ENCODE results near the gene CAMTA1.

DNA sequence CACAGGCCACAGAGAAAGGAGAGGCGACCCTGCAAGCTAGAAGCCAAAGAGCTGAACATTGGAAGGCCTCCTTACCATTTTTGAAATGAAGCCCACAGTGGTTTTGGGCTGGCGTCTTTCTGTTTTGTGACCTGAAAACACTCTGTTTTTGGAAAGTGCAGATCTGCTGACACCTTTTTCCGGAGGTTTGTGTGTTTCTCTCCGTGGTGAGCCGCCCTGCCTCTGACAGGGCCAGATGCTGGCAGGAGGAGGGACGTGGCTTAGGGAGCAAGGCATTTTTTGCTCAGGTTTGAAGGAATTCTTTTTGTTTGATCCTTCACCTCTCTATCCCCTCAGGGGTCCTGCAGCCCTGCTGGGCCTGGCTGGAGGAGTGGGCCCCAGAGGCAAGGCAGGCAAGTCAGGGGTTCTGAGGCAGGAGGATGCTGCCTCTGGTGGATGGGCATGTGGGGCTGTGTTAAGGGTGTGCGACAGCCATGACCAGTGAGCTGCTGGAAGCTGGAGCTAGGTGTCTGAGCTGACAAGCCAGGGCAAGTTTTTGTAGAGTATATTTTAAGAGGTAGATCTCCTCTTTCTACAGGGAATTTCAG lies 133.8 kb downstream of the CAMTA1 start:
- no peak for TF ChIP-seq POLR2A (IDR thresholded peaks at IDR 0.05; ENCODE audit: low read length)
- TF ChIP-seq GATA1 (IDR thresholded peaks at IDR 0.05; ENCODE audit: low read depth, low read length) = no peak

All from erythroblast (primary cell).